Kidney tubule cell (primary cell): Measurements from ENCODE around the gene OR6C76.

Experiments
- DNase-seq: peaks from one replicate; pipeline ENCODE4 v3.0.0-alpha.2; 2018; ENCODE audit warnings: low spot score

The OR6C76 gene

GRCh38 chr12:55469291-55469690 lies 43.2 kb downstream of the OR6C76 start:
- no peak for DNase-seq

GRCh38 chr12:55470088-55470829 lies 44.2 kb downstream of the OR6C76 start, which contains the start of gene OR6C70:
OR6C70 (minus strand) TSS chr12:55470138; CDS start chr12:55470138, 0 bp downstream.
- DNase-seq = no peak

- DNase-seq = no peak
Observed at GRCh38 chr12:55472264-55472663, 46.2 kb downstream of the OR6C76 start.
